Right renal pelvis (tissue), 4 donors: Measurements from ENCODE around the gene MAP2K1. TPM values are rescaled to one million over a fixed set of nuclear protein-coding genes. Genes with fewer than 3 reads are reported as not detected.
"Not testable (repeated sequence)": the region's sequence is repeated elsewhere in the genome, so short reads cannot be mapped to it uniquely, and the experiment has no call there.

Experiments used
- DNase-seq, 4 donors: peaks; one replicate each; pipeline ENCODE4 v3.0.0-alpha.2; 2013; ENCODE audit warnings: low read depth in 4 of 4, low spot score in 3 of 4, missing footprints in 1 of 4
- polyA plus RNA-seq, 4 donors: library from polyadenylated mRNA; unstranded; fragments of 120-200 nt; gene quantifications; one replicate each; pipeline ENCODE4 v1.2.1, GENCODE V29; 2013; ENCODE audit not compliant: insufficient read length in 4 of 4

MAP2K1 gene
- polyA plus RNA-seq, result 10 to 100 TPM; 52.8 to 57.0 (median 56.6) TPM

GRCh38 chr15:66386204-66387123 lies at the start of gene MAP2K1:
Gene MAP2K1, plus strand, starts transcription at chr15:66386912. Its CDS starts 436 bp downstream, at chr15:66387348.
- DNase-seq, result peak; percentile 94 to 96 (median 95)

- DNase-seq, result not testable (repeated sequence)
Observed at GRCh38 chr15:66348530-66348929, 38.2 kb upstream of the MAP2K1 start.

- DNase-seq, result peak in 1 of 4 donors; percentile 1
Observed at GRCh38 chr15:66356077-66356358, 30.7 kb upstream of the MAP2K1 start.

- DNase-seq, result peak; percentile 90 to 93 (median 92)
Observed at GRCh38 chr15:66356359-66357236, 30.1 kb upstream of the MAP2K1 start, which contains the start of gene TIPIN. Gene TIPIN, minus strand, starts transcription at chr15:66356685. Its CDS starts 3,738 bp downstream, at chr15:66352947.

- no peak for DNase-seq
Observed at GRCh38 chr15:66359740-66360139, 27.0 kb upstream of the MAP2K1 start.

- DNase-seq, result not testable (repeated sequence)
Observed at GRCh38 chr15:66361745-66362460, 24.8 kb upstream of the MAP2K1 start.

- no peak for DNase-seq
Observed at GRCh38 chr15:66362776-66363175, 23.9 kb upstream of the MAP2K1 start.

- no peak for DNase-seq
Observed at GRCh38 chr15:66364944-66365528, 21.7 kb upstream of the MAP2K1 start.

- no peak for DNase-seq
Observed at GRCh38 chr15:66369773-66370651, 16.7 kb upstream of the MAP2K1 start.

GRCh38 chr15:66374179-66374578 lies 12.5 kb upstream of the MAP2K1 start:
- DNase-seq, result no peak

- DNase-seq, result no peak
Observed at GRCh38 chr15:66378814-66379430, 7.8 kb upstream of the MAP2K1 start.

- DNase-seq, result not testable (repeated sequence)
Observed at GRCh38 chr15:66381376-66381775, 5.3 kb upstream of the MAP2K1 start.

- DNase-seq, result peak in 2 of 4 donors; percentile 35 to 44
Observed at GRCh38 chr15:66387163-66388042, 691 bp downstream of the MAP2K1 start.

- no peak for DNase-seq
Observed at GRCh38 chr15:66388043-66388363, 1.3 kb downstream of the MAP2K1 start.

GRCh38 chr15:66388576-66388975 lies 1.9 kb downstream of the MAP2K1 start:
- DNase-seq, result no peak

- no peak for DNase-seq
Observed at GRCh38 chr15:66389098-66389858, 2.6 kb downstream of the MAP2K1 start.

- no peak for DNase-seq
Observed at GRCh38 chr15:66389859-66390381, 3.2 kb downstream of the MAP2K1 start.
